Stimulated activated memory B cell treated with anti-CD40 and anti-IgM and Interleukin-4, amounts not matched to agents 10 μg/mL and 1 μg/mL and 100 μg/mL, for 72 hours (primary cell): ENCODE data around the gene SHANK2.

ENCODE experiments used
- ATAC-seq: fragments of 150-1000 bp; cut with Tn5 transposase; 2 replicates; pipeline ENCODE4 v1.10.0; 2021
- H3K27ac Mint-ChIP-seq: one replicate; pipeline ENCODE4 v1.8.0; 2022; ENCODE audit warnings: mild to moderate bottlenecking, mixed read lengths
- H3K27me3 Mint-ChIP-seq: one replicate; pipeline ENCODE4 v1.8.0; 2022; ENCODE audit warnings: mixed read lengths
- H3K36me3 Mint-ChIP-seq: one replicate; pipeline ENCODE4 v1.8.0; 2022; ENCODE audit warnings: mixed read lengths
- H3K4me1 Mint-ChIP-seq: one replicate; pipeline ENCODE4 v1.8.0; 2022; ENCODE audit warnings: mixed read lengths
- H3K4me3 Mint-ChIP-seq: one replicate; pipeline ENCODE4 v1.8.0; 2022; ENCODE audit warnings: mild to moderate bottlenecking, moderate library complexity, mixed read lengths
- H3K9me3 Mint-ChIP-seq: one replicate; pipeline ENCODE4 v1.8.0; 2022; ENCODE audit warnings: mixed read lengths

Gene SHANK2

DNA sequence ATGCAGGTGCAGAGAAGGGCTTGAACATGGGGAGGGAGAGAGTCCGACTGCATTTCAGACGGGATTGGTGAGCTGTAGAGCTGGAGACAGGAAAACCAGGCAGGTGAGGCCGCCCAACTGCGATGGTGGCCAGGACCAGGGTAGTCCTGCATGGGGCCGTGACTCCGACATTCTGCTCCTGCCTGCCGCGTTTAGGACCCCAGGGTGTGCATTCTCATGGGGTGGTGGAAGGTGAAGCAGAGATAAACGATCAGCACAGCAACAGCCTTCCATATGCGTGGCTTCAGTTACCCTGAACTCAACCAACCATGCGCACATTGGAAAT, 29.3 kb downstream of the SHANK2 start:
- H3K27me3 Mint-ChIP-seq = peaks cover 40% of the 10 kb centered on the region
- peaks cover 16% of the 10 kb centered on the region for H3K36me3 Mint-ChIP-seq
- ATAC-seq = no peak
- no peaks in the 10 kb centered on the region for H3K4me1 Mint-ChIP-seq
- H3K4me3 Mint-ChIP-seq = no peak overlapping the region
- no peak overlapping the region for H3K27ac Mint-ChIP-seq
- H3K9me3 Mint-ChIP-seq = peaks cover 19% of the 10 kb centered on the region

- Mint-ChIP-seq H3K9me3 (peaks cover 14% of the 10 kb centered on the region), H3K4me3 (no peak overlapping the region), H3K27ac (no peak overlapping the region), H3K4me1 (no peaks in the 10 kb centered on the region), H3K36me3 (peaks cover 11% of the 10 kb centered on the region), H3K27me3 (peaks cover 34% of the 10 kb centered on the region)
- no peak for ATAC-seq
These were observed 29.9 kb downstream of the SHANK2 start for GRCh38 chr11:71222318-71223080.

- peaks cover 7% of the 10 kb centered on the region for H3K9me3 Mint-ChIP-seq
- H3K4me1 Mint-ChIP-seq = no peaks in the 10 kb centered on the region
- ATAC-seq = no peak
- no peak overlapping the region for H3K27ac Mint-ChIP-seq
- H3K27me3 Mint-ChIP-seq = peaks cover 31% of the 10 kb centered on the region
- peaks cover 6% of the 10 kb centered on the region for H3K36me3 Mint-ChIP-seq
- no peak overlapping the region for H3K4me3 Mint-ChIP-seq
These were observed 30.6 kb downstream of the SHANK2 start for GRCh38 chr11:71221821-71222220.

DNA sequence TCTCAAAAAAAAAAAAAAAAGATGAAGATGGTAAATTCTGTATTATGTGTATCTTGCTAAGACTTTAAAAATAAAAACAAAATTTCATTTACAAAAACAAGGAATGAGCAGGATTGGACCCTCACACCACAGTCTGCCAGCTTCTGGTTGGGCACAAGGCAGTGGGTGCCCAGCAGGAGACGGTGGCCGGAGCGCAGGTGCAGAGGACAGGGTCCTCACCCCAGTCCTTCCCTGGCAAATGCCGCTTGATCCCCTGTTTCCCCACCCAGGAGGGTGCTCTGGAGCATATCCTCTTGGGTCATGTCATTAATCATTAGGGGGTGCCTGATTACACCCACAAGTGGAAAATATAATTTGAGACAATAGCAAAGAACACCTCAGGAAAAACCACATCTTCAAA, 31.2 kb downstream of the SHANK2 start:
- H3K4me3 Mint-ChIP-seq = no peak overlapping the region
- no peak for ATAC-seq
- H3K36me3 Mint-ChIP-seq = peaks cover 5% of the 10 kb centered on the region
- H3K27ac Mint-ChIP-seq = no peak overlapping the region
- peaks cover 6% of the 10 kb centered on the region for H3K9me3 Mint-ChIP-seq
- no peaks in the 10 kb centered on the region for H3K4me1 Mint-ChIP-seq
- peaks cover 35% of the 10 kb centered on the region for H3K27me3 Mint-ChIP-seq

DNA sequence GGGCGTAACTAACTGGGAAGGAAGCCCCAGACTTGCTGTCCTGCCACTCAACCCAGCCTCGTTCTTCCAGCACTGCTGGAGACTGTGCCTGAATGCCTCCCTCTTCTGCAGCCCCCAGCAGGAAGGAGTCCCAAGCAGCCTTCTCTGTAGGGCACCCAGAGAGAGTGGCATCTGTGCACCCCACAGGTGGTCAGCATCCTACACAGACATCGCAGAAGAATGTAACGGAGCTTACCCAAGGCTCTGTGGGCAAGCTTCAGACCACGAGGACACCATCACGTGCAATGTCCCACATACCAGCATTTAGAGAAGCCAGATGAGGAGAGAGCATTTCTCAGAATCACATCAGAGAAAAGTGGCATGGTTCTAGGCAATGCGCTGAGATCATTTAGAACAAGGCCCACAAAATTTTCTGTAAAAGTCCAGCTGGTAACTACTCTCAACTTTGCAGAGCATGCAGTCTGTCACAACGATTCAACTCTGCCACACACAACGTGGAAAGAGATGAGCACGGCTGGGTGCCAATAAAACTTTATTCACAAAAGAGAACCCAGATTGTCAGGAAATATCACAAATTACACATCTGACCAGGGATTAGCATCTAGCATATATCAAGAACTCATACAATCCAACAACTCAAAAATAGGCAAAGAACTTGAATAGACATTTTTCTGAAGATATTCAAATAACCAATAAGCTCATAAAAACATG, 33.4 kb downstream of the SHANK2 start:
- no peak for ATAC-seq
- no peaks in the 10 kb centered on the region for H3K9me3 Mint-ChIP-seq
- no peaks in the 10 kb centered on the region for H3K4me1 Mint-ChIP-seq
- H3K27ac Mint-ChIP-seq = no peak overlapping the region
- peaks cover 56% of the 10 kb centered on the region for H3K27me3 Mint-ChIP-seq
- H3K36me3 Mint-ChIP-seq = no peaks in the 10 kb centered on the region
- no peak overlapping the region for H3K4me3 Mint-ChIP-seq

DNA sequence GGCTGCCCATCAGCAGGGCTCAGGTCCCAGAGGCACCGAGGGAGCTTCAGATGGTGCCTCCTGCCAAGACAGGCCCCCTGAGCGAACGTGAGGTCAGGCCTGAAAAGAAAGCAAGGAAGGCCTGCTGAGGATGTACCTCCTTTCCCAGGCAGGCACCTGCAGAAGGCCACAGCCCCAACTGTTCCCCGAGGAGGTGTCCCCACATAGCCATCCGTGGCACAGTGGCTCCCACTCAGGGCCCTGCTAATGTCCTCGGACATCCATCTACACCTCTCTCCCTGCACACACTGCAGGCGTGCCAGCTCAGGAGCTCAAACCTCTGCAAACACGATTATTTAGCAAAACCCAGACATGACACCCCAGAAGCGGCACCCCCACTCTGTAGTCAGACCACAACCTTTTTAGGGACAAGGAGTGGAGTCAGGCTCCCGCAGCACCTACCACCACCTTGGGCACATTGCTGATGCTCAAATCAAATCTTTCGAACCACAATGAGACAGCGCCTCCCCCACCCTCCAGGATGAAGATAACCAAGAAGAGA, 36.9 kb downstream of the SHANK2 start:
- no peak overlapping the region for H3K27ac Mint-ChIP-seq
- H3K36me3 Mint-ChIP-seq = no peaks in the 10 kb centered on the region
- no peak for ATAC-seq
- no peaks in the 10 kb centered on the region for H3K9me3 Mint-ChIP-seq
- H3K27me3 Mint-ChIP-seq = peaks cover 74% of the 10 kb centered on the region
- no peak overlapping the region for H3K4me3 Mint-ChIP-seq
- no peaks in the 10 kb centered on the region for H3K4me1 Mint-ChIP-seq

- Mint-ChIP-seq H3K4me3 (no peak overlapping the region), H3K27me3 (peaks cover 78% of the 10 kb centered on the region), H3K4me1 (no peaks in the 10 kb centered on the region), H3K36me3 (no peaks in the 10 kb centered on the region), H3K9me3 (no peaks in the 10 kb centered on the region), H3K27ac (no peak overlapping the region)
- peak; percentile 45 for ATAC-seq
These were observed 37.6 kb downstream of the SHANK2 start for GRCh38 chr11:71214553-71215424.

- H3K4me3 Mint-ChIP-seq = no peak overlapping the region
- H3K9me3 Mint-ChIP-seq = no peaks in the 10 kb centered on the region
- peaks cover 71% of the 10 kb centered on the region for H3K27me3 Mint-ChIP-seq
- no peak overlapping the region for H3K27ac Mint-ChIP-seq
- H3K4me1 Mint-ChIP-seq = no peaks in the 10 kb centered on the region
- H3K36me3 Mint-ChIP-seq = no peaks in the 10 kb centered on the region
- ATAC-seq = no peak
These were observed 38.5 kb downstream of the SHANK2 start for GRCh38 chr11:71213696-71214552.

DNA sequence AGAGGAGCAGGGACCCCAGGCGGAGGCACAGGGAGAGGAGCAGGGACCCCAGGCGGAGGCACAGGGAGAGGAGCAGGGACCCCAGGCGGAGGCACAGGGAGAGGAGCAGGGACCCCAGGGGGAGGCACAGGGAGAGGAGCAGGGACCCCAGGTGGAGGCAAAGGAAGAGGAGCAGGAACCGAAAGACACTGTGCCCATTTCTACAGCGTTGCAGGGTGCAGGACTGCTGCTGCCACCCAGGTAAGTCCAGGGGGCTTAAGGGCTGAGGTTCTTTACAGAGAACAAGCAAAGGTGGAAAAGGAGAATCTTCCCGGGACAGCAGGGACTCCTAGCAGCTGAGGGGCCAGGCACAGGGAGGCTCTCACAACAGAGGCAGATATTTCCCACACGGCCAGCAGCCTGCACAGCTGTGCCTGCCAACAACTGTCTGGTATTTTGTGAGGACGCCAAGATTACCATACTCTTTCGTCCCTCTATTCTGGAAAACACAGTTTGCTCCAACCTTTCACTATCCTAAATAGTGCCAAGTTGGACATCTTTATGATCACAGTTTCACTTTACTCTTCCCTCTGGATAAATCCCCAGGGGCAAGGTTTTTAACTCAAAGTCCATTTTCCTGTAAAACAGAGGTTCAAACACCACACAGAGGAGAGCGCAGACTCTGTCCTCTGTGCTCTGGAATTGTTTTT, 39.4 kb downstream of the SHANK2 start:
- ATAC-seq = no peak
- Mint-ChIP-seq H3K27ac (no peak overlapping the region), H3K4me3 (no peak overlapping the region), H3K9me3 (no peaks in the 10 kb centered on the region), H3K36me3 (no peaks in the 10 kb centered on the region), H3K4me1 (no peaks in the 10 kb centered on the region), H3K27me3 (peaks cover 65% of the 10 kb centered on the region)

- Mint-ChIP-seq H3K27me3 (peaks cover 68% of the 10 kb centered on the region), H3K4me3 (no peak overlapping the region), H3K4me1 (no peaks in the 10 kb centered on the region), H3K36me3 (no peaks in the 10 kb centered on the region), H3K9me3 (no peaks in the 10 kb centered on the region), H3K27ac (no peak overlapping the region)
- ATAC-seq = no peak
These were observed 40.7 kb downstream of the SHANK2 start for GRCh38 chr11:71211631-71212030.

GRCh38 chr11:71210861-71211260, 41.5 kb downstream of the SHANK2 start:
- Mint-ChIP-seq H3K4me1 (no peaks in the 10 kb centered on the region), H3K27ac (no peak overlapping the region), H3K4me3 (no peak overlapping the region), H3K27me3 (peaks cover 70% of the 10 kb centered on the region), H3K36me3 (no peaks in the 10 kb centered on the region), H3K9me3 (no peaks in the 10 kb centered on the region)
- no peak for ATAC-seq

DNA sequence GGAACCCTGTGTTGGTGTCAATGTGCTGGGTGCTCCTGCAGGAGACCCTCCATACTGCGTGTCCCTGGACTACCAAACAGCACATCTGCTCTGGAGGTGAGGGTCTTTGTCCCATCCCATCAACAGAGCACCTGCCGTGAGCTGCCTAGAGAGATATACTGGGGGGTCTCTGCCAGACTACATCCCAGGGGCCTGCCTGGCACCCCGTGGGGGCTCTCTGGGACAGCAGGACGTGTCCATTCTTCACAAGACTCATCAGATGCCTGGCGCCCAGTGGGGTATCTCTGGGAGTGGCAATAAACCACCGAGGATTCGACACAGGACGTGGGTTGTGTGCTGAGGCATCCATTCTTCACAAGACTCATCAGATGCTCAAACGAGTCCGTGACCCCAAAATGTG, 42.7 kb downstream of the SHANK2 start:
- no peak for ATAC-seq
- peaks cover 3% of the 10 kb centered on the region for H3K4me1 Mint-ChIP-seq
- no peaks in the 10 kb centered on the region for H3K9me3 Mint-ChIP-seq
- H3K4me3 Mint-ChIP-seq = no peak overlapping the region
- peaks cover 71% of the 10 kb centered on the region for H3K27me3 Mint-ChIP-seq
- H3K27ac Mint-ChIP-seq = no peak overlapping the region
- H3K36me3 Mint-ChIP-seq = no peaks in the 10 kb centered on the region

DNA sequence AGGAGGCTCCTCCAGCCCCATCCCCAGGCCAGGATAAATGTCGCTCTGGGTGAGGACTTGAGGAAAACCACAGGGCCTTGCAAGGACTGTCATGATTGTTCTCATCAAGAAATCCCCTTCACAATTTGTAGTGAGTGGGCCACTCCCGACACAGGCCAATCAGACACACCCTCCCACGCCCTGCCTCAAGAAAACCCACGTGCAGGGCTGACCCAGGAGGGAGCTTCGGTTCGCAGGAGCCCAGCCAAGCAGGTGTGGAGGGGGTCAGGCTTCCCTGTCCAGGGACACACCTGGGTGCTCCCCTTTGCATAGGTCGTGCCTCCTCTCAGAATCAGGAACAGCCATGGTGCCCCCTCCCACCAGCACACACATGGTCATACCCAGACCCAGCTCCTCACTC, 43.2 kb downstream of the SHANK2 start:
- no peak for ATAC-seq
- Mint-ChIP-seq H3K9me3 (no peaks in the 10 kb centered on the region), H3K27me3 (peaks cover 71% of the 10 kb centered on the region), H3K4me3 (no peak overlapping the region), H3K4me1 (peaks cover 8% of the 10 kb centered on the region), H3K27ac (no peak overlapping the region), H3K36me3 (no peaks in the 10 kb centered on the region)
